ENCODE data around the gene PRKCB.
"Not testable (repeated sequence)": the region's sequence is repeated elsewhere in the genome, so short reads cannot be mapped to it uniquely, and the experiment has no call there.

Gene PRKCB

DNA sequence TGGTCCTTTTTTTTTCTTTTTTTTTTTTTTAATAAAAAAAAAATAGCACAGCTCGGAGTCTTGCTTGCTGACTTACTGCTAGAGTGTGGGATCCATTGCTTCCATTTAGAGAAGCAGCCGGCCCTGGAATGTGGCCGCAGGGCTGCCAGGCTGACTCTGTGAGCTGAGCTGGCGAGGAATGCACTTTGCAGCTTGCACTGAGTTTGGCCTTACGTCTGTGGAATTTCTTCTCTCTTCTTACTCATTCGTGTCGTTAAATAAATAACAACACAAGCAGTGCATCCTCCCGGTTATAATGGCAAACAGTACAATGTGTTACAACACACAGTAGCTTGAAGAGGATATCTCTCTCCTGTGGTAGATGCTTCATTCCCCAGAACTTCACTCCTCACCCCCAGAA, 69.2 kb downstream of the PRKCB start:
- DNase-seq, result no peak

DNA sequence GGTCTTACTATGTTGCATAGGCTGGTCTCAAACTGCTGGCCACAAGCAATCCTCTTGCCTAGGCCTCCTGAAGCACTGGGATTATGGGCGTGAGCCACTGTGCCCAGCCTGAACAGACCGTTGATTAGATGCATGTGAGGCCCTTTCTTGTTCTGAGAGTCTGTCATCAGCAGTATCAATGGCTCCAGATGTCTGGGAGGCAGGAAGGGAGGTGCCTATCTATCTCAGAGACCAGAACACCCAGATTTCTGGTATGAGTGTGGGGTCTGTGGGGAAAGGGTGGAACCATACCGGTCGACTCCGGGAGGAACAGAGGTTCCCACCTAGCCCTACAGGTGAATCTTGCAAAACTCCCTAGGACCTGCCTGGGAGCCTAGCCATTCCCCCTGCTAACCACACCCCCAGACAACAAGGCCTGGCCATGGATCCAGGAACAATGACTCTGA, 71.7 kb downstream of the PRKCB start:
- DNase-seq, result no peak

DNA sequence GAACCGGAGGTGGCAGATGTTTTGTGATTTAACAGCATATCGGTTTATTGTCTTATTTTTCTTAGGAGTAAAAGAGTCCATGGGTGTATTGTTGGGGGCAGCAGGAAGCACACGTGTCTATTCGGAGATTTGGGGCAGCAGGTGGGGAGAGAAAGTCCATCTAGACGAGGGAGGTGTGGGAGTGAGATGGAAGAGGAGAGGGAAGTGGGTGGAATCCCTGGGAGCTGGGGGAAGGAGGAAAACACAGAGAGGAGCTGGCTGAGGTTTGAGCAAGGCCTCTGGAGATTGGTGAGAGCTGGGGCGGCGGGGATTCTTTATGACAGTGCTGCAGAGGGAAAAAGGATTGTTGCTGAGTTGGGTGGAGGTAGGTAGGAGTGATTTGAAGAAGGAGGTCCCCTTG, 72.1 kb downstream of the PRKCB start:
- no peak for DNase-seq

DNA sequence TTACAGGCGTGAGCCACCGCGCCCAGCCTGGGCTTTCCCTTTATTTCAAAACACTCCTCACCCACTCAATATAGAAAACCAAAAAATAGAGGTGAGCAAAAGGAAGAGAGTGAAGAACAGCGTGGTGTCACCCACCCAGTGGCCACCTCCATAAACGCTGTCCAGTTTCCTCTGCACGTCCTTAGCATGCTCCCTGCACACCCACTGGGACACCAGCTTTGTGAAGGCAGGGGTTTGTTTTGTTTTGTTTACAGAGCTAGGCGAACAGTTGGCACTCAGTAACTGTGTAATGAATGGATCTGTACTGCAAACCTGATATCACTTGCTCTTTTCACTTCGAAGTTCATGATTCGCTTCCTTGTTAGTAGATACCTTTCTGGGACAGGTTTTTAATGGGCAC, 73.0 kb downstream of the PRKCB start:
- no peak for DNase-seq

DNA sequence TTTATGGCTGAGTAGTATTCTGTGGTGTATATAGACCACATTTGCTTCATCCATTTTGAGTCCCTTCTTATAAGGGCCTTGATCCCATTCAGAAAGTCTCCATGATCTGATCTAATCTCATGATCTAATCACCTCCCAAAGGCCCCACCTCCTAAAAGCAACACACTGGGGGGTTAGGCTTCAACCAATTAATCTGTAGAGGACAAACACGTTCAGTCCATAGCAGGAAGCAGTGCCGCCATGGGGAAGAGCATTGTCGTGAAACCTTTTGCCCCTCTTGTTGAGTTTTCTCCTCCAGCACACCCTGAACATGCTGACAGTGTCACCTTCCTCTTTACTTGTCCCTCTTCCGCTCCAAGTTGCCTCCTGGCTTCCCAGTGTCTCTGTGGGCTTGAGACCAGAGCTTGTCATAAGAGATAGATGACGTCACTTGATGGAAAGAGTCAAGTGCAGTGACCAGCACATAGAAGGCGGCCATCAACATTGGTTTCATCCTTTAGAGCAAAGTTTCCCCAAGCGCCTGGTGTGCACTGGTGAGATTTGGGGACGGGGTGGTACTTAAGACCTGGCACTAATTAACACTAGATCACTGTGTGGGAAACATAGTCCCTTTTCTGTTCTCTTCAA, 74.1 kb downstream of the PRKCB start:
- DNase-seq, result no peak

DNA sequence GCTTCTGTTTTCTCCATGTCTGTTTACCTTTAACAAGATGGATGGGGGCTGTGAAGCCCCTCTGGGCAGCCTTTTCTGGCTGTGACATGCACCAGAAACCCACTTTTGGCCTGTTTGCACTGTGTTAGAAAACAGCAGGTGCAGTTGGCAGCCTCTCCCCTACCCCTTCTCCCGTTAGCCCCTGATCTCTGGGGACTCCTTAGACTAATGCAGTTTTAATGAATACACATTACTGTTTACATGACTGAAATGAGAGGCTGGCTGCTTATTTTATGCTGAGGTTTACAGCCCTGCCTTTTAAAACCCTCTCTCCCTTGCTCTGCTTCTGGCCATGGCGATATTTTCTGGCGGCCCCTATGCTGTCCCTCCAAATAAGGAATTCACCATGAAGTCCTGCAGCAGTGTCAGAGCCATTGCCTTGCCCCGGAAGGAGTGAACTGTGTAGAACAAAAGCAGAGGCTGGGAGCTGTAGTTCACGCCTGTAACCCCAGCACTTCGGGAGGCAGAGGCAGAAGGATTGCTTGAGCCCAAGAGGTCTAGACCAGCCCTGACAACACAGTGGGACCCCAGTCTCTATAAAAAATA, 79.3 kb downstream of the PRKCB start:
- DNase-seq, result no peak

DNA sequence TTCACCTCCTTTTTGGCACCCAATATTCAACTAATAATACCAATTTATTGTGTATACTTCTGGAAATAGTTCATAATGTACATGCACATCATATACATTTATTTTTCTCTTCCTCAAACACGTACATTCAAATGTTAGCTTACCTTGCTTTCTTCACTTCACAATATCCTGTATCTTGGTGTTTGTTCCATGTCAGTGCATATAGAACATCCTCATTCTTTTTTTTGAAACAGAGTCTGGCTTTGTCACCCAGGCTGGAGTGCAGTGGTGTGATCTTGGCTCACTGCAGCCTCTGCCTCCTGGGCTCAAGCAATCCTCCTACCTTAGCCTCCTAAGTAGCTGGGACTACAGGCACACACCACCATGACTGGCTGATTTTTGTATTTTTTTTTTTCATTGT, 80.8 kb downstream of the PRKCB start:
- not testable (repeated sequence) for DNase-seq

DNA sequence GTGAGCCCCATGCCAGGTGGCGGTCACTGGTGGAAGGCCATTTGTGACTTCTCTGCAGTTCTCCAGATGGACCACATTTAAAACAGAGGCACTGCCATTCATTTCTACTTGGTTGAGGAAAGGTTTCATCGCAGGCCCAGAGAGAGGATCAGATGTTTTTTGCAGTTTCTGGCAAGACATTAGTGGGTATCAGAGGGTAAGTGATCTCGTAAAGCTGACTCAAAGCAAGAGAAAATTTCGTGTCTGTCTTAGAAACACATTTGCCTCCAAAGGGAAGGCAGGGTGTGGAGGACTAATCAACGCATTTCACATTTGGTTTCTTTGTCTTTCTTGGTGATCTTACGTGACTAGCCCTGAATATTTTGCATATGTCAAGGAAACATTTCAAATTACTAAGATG, 81.8 kb downstream of the PRKCB start:
- no peak for DNase-seq

DNA sequence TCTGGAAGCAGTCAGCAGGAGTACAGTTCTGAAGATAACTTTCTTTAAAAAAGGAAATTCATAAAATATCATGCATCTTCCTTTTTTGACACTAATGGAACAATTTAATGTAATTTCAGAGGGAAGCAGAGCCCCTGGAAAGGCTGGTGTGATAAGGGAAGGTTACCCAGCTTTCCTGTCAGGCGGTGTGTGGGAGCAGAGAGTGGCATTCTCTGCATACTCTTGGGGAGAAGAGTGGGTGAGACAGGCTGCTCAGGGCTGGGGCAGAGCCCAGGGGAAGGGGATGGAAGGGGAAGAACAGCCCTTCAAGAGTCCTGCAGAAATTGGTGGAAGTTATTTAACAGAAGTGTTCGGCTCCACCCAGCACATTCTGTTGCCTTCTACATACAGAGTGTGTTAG, 84.7 kb downstream of the PRKCB start:
- DNase-seq, result no peak

DNA sequence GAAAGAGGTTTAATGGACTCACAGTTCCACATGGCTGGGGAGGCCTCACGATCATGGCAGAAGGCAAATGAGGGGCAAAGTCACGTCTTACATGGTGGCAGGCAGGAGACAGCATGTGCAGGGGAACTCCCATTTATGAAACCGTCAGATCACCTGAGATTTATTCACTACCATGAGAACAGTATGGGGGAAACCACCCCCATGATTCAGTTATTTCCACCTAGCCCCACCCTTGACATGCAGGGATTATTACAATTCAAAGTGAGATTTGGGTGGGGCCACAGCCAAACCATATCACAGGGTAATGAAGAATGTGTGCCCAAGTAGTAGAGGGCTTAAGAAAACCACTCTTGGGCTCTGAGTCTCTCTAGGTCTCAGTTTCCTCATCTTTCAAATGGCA, 85.1 kb downstream of the PRKCB start:
- DNase-seq, result no peak

DNA sequence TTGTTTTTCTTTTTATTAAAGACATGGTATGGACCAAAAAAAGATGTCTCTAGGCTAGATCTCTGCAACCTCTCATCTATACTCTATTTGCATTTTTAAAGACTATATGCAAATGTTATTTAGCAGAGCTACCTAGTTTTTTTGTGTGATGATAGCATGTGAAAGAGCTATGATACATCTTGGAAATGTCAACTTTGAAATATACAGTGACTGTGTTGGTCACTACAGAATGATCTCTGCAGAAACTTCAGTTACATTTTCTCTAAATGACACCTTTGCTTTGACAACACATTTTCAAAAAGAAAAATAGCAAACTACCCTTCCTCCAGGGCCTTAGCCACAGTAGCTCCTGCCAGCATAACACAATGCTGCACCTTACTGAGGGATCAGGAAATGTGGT, 86.6 kb downstream of the PRKCB start:
- DNase-seq, result no peak

DNA sequence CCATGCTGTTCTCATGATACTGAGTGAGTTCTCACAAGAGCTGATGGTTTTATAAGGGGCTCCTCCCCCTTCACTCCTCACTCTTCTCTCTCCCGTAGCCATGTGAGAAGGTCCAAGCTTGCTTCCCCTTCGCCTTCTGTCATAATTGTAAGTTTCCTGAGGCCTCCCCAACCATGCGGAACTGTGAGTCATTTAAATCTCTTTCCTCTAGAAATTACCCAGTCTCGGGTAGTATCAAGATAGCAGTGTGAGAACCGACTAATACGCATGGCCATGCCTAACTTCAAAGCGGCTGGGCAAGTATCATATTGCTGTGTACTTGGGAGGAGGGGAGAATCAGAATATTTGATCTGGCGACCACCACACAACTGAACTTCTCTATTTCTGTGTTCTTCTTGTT, 88.3 kb downstream of the PRKCB start:
- DNase-seq, result no peak

DNA sequence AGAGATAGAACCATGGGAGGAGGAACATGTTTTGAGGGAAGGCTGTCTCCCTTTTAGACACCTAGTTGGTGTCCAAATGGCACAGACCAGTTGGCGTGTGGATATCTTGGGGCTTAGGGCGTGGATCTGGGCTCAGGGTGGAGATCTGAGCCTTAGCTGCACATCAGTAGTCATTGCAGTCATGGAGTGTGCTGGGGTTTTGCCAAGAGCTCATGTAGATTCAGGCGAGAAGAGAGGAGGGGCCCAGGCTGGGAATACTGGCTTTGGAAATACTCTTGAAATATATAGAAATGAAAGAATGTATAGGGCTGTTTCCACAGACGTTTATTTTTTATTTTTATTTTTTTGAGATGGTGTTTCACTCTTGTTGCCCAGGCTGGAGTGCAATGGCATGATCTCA, 92.0 kb downstream of the PRKCB start:
- DNase-seq, result no peak

DNA sequence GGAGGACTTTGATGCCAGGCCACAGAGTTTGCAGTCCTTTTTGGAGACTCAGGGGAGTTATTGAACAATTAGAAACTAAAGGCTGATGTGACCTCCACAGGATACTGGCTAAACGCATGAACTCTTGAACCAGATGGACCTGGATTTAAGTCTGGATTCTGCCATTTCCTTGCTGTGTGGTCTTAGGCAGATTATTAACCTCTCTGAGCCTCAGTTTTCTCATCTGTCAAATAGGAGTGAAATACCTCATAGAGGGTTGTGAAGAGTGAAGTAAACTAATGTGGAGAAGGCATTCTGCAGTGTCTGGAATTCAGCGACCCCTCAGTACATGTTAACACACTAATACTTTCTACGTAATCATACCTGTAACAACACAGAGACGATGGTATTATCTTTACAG, 93.5 kb downstream of the PRKCB start:
- DNase-seq, result no peak

DNA sequence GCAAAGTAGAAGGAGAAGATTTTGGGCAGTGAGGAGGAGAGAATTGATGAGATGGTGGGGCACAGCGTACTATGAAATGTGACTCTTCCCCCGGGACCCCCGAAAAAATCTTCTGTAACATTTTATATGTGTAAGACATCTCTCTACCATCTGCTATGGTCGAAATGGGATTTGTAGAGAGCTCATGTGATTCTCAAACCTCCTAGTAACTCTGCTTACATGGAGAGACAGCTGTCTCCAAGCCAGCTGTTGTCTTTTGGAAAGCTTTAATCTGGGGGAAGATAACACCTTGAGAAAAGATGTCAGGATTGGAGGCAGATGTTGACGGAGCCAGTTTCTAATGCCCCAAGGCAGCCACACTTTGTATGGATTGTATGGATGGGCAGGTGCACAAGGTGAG, 94.1 kb downstream of the PRKCB start:
- no peak for DNase-seq

DNA sequence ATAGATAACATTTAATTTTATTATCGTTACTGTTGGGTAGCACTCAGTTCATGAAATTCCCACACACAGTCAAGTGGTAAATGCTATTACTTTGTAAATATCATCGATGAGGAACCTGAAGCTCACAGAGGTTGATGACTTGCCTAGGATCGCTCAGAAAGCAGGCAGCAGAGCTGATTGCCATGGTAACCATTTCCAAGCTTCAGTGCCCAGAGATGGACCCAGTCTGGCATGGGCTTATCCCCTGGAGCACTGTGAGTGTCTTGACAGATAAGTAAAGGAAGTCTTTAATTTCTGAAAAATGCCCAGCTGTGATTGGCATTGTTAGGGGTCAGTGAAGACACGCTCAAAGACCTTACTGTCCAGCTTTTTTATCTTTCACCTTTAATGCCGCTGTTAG, 95.0 kb downstream of the PRKCB start:
- DNase-seq, result no peak

DNA sequence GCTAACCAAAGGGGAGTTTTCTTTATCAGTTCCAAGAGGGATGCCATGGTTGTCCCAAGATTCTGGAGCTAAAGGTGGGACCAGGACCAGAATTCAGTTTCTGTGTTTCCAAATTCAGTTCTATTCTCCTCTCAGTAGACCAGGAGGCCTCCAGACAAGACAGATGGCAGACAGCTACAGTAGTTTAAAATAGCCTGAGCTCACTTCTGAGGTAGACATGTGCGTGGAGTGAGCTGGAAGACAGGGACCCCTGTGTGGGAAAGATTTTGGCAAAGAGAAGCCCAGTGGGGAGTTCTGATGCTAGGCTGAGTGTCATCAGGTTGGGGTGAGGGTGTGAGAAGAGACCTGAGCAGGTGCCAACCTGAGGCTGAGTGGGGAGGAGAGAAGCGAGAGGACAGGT, 95.4 kb downstream of the PRKCB start:
- no peak for DNase-seq

DNA sequence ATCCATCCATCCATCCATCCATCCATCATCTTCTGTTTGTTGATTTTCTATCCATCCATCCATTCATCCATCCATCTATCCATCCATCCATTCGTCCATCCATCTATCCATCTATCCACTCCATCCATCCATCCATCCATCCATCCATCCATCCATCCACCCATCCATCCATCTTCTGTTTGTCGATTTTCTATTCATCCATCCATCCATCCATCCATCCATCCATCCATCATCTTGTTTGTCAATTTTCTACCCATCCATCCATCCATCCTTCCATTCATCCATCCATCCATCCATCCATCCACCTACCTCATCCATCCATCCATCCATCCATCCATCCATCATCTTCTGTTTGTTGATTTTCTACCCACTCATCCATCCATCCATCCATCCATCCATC, 97.9 kb downstream of the PRKCB start:
- not testable (repeated sequence) for DNase-seq

DNA sequence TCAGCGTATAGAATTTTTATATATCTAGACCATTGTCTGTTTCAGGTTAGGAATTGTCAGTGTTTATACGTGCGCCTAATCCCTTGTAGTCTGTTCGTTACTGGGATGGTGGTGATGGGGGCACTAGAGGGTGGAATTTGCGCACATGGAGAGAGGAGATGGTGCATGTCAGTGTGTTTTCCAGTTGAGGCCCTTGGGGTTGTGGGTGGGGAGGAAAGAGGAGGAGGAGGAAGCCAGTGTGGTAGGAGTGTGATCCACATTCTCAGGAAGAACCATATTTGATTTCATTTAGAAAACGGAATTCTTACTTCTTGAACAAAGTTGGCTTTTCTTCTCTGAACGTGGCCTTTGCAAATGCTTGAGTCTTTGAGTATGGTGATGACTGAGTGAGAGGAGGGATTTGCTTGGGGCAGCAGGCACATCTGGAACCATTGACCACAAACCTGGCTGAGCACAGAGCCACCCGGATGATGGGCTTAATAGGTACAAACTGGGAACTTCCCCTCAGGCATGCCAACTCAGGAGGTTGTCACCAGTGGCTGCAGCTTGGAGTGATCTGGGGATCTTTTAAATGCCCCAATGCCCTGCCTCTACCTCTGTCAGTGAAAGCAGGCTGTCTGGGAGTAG, 98.9 kb downstream of the PRKCB start:
- DNase-seq, result no peak

DNA sequence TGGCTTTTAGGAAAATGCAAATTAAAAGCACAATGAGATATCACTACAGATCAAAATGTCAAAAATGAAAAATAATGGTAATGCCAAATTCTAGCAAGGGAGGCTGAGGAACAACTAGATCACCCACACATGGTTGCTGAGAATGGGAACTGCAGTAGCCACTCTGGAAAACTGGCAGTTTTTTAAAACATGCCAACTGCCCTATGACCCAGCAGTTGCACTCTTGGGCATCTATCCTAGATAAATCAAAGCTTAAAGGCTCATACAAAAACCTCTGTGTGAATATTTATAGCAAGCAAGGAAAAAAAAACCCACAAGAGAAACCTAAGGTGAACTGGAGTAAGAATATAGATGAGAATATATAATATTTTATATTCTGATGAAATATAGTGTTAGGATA, 104.3 kb downstream of the PRKCB start:
- DNase-seq, result no peak

DNA sequence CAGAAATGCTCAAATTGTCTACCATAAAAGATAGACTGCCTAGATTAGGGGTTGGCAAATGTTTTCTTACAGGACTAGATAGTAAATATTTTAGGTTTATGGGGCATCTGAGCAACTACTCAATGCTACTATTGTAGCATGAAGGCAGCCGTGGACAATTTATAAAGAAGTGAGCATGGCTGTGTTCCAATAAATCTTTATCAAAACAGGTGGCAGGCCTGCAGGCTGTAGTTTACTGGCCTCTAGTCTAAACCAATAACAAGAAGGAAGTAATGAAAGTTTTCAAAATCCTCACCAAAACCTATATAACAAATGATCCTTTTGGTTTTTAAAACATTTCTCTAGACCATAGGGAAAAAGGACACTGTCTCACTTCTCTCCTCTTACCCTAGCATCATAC, 105.2 kb downstream of the PRKCB start:
- no peak for DNase-seq

DNA sequence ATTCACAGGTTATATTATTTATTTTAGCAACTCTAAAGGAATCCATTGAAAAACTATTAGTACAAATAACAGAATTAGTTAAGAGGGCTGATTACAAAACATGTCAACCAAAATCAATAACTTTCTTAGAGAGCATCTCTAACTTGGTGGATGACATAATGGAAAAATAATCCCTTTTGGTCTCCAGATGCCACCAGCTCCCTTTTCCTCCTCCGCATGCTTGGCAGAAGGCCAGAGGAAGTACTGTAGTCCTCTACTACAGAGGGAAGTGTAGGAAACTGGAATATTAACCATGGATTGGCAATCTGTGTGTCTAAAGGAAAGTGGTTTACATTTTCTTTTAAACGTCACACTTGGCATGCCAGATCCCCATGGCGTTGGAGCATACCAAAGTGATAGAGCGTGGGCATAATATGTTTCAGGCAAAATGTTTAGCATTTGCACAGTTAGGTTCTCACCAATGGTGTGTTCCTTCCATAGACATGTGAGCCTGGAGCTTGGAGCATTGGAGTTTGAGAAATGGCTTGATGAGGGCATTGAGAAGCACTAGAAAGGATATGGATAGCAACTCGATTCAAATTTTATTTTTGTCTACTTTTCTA, 106.3 kb downstream of the PRKCB start:
- no peak for DNase-seq

DNA sequence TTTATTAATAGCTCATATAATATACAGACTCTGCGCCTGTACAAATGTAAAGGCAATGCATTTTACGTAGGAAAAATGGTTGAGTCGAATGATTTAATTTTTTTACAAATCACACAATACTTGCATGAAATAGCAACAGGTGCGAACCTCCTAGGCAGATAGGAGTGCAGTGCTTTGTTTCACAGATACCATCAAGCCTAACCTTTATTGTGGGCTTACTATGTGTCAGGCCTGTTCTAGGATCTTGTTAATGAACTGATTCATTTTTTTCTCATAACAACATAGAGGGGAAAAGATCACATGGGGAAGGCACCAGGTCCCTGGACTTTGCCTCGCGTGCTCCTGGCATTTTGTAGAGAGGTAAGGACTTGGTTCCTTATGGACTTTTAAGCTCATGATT, 107.8 kb downstream of the PRKCB start:
- DNase-seq, result no peak

DNA sequence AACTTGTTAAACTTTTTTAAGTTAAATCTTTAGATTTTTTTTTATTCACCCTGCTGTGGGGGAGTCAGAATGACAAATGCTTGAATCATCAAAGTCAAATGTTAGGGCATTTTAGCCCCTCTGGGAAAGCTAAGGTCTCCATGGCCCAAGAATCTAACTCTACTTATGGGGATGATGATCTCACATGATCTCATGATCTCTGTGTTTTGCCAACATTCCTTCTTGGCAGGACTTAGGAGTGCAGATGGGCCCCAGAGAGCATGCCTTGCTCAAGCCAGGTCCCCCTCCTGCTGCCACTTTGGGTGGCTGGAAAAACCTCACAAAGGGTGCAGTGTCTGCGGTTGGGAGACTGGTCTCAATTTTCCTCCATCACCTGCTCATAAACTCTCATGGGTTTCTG, 108.6 kb downstream of the PRKCB start:
- no peak for DNase-seq

DNA sequence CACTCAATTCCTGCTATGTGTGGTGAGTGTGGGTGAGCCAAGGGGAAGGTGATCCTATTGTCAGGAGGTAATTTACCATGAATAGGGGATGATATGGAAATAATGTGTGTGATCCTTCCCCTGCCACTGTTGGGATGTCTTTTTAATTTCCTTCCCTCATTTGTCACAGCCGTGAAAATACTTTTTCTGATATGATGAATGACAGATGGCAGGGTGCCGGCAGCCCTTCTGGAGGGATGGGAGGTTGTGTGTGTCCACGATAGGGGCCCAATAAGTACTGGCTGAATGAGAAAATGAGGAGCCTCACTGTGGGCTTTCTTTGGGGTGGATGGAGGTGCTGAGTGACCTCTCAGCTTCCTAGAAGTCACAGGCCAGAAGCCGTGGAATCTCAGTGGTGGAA, 109.5 kb downstream of the PRKCB start:
- no peak for DNase-seq
